Fibroblast of gingiva (primary cell): ENCODE measurements around the gene ABCA4.

Experiments
- DNase-seq: peaks from one replicate; pipeline ENCODE4 v3.0.0-alpha.2; 2011; ENCODE audit warnings: low read depth

Gene ABCA4

DNA sequence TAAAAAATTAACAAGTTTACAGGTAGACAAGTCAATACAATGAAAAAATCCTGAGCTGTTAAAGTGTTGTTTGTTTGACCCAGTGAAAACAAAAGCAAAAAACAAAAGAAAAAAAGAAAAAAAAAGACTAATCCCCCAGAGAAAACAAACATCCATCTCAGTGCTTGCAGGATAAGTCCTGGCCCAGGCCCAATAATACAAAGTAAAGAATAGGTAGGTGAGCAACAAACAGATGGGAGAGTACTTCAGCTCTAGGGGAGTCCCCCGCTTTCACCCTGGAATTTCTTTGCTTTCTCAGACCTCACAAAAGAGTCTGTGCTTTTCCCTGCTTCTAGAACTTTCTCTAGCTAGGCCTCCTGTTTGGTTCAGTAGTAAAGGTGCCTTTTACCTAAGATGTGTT, 70.3 kb downstream of the ABCA4 start:
- no peak for DNase-seq

DNA sequence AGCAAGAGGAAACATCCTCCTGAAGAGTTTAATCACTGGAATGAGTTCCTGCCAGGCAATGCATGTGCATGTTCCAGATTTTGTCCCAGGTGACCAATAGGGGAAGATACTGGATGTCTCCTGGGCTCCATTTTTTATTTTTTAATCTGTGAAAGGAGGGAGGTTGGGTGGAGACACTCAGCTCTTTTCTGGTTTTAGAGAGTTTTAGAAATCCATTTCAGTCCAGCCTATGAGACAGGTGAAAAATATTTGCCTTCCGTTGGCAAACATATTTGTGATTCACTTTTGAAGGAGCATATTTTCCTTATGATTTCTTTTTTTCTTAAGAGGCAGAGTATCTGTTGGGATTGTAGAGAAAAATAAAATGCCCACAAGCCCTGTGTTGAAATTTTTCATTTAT, 70.7 kb downstream of the ABCA4 start:
- no peak for DNase-seq

DNA sequence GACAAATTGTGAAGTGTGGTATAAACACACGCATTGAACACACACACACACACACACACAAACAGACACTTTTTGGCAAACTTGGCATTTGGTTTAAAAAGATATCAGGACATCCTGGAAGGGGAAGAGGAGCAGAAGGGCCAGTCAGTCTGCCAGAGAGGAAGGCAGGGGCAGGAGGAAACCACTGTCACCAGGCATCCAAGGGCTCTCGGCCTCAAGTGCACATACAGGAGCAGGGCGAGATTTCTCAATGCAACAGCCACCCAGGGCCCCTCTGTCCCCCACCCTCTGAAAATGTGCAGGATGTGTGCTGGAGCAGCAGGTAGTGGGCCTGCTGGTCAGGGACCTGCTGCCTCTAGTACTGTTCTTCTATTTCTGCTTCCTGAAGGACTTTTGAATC, 71.2 kb downstream of the ABCA4 start:
- no peak for DNase-seq

DNA sequence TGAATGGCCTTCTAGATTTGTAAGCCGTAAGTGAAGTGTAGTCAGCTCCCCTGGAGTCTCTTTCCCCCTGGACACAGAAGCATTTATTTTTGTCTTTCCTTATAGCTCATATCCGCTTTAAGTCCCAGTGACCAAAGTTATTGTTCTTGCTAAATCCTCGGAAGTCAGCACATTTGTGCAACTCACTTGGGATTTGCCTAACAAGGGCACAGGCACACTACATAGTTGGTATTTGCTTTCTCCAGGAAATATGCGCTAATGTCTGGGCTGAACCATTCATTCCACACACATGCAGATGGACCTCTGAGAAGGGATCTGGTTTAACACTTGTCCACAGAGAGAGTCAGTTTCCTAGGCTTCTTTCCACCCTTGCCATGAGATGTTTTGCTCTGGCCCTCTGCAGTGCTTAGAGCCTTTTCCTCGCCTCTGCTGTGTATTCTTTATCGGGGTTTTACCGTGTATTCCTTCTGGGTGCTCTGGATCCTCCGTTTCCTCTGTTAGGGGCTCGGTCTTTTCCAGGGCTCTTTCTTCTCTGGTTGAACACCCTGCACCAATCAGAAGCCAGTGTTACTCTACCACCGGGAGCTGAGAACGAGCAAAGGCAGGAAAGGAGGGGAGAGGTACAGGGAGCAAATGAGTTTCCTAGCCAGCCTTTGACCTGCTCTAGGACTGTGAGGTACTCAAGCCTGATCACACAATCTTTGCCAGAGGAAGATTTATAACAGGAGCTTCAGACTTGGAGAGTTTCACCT, 72.4 kb downstream of the ABCA4 start:
- DNase-seq = peak; percentile 87

DNA sequence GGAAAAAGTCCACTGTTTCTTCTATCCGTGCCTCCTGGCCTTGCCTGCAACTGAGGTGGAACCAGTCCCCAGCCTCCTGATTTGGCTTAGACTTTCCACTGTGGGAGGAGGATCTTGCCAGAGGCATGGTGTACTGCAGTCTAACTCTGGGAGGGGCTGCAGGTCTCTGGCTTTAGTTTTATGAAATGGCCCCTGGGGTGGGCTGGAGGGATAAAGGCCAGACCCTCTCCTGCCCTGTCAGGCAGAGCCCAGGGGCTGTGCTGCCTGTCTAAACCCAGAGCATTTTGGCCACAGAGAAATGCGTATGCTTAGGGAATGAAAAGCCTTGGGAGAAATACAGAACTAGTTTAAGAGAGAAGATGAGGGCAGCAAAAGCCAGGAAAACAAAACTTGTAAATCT, 73.0 kb downstream of the ABCA4 start:
- no peak for DNase-seq

DNA sequence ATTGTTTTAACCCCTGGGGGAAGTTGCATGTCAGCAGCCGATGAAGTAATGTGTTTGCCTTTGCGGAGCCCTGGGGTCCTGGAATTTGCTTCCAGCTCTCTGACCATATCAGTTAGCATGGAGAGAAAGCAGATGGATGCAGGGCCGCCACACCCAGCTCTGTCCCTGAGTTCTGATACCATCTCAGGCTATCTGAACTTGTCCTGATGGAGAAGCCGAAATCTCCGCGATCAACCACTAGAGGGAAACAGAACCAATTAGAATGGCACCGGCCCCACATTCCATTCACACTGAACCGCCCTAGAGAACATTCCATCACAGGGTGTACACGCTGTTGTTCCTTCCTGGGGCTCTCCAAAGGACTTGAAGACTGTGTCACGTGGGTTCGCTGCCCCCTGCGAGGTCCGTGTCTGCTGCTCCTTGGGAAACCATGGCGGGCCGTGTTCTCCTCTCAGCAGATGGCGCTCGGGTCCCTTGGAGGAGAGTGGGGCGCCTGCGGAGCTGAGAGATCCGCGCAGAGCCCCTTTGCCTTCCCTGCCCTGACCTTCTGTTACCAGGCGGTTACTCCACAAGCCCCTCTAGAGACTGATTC, 75.4 kb downstream of the ABCA4 start:
- DNase-seq = peak; percentile 94

DNA sequence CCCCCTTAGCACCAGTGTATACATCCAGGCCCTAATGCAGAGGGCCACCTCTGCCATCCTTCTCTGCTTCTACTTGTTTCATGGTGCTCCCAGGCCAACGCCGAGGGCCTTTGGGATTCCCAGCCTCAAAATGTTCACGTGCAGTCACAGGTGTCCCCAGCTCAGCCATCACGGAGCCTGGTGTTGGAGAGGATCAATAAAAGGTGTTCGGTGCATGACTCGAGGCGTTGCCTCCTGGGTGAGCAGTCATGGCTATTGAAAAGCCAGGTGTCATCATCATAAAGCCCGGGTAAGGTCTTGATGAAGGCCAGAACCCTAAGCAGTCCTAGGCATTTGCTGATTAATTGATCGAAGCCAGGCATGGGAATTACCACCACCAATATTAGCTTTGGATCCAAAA, 76.1 kb downstream of the ABCA4 start:
- no peak for DNase-seq

DNA sequence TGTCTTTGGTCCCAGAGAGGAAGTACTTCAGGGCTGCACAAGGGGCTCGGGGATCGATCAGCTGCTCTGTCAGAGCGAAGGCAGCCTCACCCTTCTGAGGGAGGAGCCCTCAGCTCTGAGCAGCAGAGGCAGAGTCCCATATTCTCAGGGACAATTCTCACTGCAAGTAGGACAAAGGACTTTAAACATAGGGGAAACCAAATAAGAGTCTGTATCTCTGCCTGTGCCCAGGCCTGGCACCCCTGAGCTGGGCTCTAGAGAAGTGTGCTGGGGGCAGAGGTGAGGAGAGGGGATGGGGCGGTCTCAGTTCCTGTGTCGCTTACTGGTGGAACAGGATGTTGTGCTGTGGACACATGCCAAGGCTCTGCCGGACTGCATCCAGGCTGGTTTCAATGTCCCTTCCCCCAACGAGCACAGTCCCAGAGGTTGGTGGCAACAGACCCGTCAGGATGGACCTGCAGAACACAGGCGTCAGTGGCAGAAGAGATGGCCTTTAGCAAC, 76.6 kb downstream of the ABCA4 start:
- DNase-seq = no peak

DNA sequence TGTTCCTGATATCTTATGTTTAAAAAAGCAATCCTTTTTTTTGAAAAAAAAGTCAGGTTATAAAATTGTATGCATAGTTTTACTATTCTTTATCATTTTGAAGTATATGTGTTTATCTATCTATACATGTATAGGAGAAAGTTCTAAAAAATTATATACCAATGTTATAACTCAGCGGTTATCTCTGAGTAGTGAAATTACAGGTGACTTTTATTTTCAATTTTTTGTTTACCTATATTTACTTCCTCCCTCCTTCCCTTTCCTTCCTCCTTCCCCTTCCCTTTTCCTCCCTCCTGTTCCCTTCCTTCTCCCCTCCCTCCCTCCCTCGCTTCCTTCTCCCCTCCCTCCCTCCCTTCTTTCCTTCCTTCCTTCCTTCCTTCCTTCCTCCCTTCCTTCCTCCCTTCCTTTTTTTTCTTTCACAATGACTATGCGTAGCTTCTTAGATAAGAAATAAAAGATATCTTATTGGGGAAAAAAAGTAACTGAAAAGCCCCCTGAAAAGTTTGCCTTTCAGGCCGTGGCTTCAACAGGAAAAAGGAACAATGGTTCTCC, 77.1 kb downstream of the ABCA4 start:
- DNase-seq = no peak

DNA sequence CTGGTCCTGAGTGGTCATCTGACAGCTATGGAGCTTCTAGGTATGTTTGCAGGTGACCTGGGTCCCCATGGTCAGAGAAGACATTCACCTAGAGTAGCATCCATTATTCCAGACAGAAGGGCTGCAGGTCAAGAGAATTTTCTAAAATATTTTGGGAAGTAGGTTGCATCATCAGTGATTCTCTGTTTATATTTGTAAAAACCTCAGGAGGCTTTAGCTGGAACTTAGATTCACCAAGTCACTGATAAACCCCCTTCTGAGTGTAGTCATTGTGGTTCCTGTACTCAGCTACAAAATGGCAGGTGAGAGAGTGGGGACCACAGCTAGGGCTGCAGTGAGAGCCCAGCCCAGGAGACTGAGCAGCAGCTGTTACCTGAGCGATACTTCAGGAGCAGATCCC, 78.6 kb downstream of the ABCA4 start:
- no peak for DNase-seq

DNA sequence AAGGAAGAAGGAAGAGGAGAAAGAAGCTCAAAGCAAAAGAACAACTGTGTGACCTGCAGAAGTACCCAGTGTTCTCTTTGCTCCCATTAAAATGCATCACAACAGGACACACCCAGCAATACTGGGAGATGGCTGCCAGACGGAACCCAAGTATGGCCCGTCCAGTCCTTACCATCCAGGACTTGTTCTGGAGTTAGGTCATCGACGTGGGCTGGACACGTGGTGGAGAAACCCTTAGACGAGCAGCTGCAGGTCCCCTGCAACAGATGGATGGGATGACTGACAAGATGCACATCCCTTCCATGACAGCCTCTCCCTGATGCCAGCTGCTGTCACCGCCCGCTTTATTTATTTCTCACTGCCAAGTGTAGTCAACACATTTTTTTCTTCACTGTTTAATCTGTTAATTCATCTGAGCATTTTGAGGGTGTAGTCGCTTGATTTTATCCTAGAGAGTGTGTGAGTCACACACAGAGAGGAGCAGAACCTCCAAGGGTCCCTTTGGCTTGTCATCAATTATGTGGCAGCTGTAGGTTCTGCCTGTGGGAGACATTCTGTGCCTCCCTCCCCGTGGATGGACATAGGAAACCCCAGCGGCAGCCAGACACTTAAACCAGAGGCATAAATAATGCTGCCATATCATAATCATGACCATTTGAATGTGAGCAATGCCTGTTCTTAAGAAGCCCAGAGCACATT, 80.9 kb downstream of the ABCA4 start:
- no peak for DNase-seq

DNA sequence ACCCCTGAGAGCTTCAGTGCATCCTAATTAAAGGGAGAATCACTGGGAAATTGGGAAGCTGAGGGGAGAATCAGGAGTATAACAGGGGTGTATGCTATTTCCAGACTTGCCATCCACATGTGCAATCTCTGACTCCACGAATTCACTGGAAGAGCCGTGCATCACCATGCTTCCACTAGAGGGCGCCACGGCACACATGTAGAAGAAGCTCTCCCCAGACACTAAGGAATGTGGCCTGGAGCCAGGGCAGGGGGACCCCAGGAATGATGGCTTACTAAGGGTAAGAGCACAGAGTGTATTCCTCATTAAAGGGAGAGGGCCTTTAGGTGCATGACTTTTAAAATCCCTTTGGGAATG, 81.5 kb downstream of the ABCA4 start:
- peak; percentile 52 for DNase-seq

DNA sequence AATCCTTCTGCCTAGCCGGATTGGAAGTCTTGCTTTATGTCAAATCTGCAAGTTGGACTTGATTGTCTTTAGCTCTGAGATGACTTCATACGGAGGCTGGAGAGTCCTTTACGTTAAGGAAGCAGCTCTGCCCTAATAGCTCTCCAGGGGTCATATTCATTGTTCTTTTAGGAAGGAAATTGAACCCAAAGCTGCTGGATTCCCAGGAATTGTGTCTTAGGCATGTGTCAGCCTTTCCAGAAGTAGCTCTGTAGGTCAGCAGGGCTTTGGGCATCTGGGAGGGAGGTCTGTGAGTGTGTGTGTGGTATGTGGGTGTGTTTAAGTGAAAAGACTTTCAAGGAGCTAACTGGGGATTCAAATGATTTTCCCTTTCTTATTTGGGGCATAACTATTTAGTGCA, 82.4 kb downstream of the ABCA4 start:
- DNase-seq = no peak

DNA sequence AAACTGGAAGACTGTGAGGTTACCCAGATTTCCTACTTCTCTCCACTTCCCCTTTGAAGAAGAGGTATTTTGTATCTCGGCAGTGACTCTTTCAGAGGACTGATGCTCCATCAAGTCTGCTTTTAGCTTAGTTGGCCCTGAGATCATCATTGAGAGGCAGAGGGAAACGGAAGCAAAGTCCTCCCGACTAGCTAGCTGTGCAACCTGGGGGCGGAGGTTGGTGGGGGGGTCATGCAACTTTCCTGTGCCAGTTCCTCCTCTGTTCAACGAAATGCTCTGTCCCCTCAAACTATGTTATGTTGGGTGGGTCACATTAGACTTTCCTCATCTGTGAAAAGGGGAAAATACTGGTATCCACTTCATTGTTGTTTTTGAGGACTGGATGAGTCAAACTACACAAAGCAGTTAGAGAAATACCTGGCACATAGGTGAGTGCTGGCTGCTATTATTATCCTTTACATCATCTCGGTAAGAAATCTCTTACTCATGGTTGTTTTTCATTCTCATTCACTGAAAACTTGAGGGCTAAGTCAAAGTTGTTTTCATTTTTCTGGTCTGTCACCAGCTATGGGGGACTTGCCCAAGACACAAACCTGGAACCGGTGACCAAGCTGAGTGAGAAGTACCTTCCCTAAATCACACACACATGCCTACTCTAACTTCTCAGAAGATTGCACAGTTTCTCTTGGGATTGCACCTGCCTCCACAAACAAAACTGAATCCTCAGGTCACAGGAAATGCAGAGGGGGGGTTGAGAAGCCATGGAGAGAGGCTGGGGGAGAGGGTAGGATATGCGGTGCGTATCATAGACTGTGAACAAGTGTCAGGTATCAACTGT, 83.3 kb downstream of the ABCA4 start:
- no peak for DNase-seq

DNA sequence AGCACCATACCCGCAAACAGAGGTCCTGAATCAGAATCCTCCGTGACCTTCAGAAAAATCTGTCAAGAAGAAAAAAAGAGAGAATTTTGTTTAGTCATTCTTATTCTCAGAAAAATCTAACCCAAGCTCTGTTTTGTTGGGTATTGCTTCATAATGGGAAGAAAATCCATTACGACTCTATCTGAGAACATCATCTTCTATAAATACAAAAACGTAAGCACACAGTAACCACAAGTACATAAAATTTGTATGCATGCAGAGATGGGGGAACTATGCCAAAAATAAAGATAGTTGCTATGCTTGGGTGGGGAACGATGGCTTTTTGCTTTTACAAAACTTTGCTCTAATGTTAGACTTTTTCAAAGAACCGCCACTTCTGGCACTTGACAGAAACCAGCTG, 84.2 kb downstream of the ABCA4 start:
- DNase-seq = peak; percentile 54

DNA sequence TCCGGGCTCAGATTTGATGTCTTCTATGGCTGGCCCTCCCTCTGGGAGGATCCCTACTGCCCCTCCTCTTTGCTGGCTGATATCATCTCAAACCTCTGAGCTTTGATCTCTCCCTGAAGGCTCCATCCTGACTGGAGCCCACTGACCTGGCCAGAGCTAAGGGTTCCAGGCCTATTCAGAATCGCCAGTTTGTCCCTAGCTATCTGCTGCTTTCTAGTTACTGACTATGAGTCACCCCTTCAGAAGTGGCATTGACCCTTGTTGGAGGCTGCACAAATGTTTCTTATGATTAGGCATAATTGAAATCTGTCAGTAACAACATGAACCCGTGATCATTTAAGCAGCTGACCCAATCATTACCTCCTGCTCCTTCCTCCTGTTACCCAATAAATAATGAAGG, 87.1 kb downstream of the ABCA4 start:
- DNase-seq = no peak

DNA sequence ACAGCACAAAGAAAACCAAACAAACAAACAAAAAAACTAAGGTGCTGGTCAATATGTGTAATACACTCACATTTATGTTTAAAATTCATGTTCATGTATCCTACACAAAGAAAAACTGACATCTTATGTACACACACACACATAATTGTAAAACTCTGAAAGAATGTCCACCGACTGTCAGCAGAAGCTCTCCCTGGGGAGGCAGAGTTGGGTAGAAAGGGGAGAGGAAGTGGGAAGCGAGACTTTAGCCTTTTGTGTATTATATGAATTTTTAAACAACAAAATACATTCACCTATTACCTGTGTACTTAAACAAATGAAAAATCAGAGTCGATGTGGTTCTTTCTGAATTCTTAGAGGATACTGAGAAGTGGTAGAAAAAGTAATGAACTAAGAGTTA, 88.3 kb downstream of the ABCA4 start:
- no peak for DNase-seq

DNA sequence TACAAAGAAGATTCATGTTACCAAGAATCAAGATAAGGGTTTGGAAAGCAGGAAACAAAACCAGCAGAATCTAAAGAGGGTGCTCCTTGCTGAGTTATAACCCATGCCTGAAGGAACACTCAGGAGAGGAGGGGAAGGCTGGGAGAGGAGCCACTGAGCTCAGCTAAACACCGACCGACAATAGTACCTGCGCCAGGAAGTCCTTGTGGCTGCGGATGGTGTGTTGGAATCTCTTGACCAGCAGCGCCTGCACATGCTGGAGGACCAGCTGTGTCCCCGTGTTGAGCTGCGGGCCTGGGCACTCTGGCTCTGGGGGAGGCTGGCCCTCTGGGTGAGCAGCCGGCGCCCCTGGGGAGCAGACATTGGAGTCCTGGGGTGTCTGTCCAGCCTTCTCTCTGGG, 89.4 kb downstream of the ABCA4 start:
- no peak for DNase-seq

DNA sequence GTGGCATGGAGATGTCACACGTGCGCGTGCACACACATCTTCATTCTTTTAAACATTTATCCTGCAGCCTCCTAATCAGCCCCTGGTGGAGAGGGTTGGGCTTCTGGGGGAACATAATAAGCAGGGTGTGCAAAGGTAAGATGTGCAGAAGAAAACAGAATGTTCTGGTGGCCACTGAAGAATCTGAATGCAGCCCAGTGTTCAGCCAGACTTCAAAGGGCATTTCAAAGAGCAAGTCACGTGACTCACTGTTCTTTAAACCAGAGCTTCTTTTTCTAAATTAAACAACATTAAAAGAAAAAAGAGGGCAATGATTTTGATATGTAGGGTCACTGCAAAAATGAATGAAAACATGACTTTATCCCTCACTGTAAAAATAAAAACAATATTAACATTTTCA, 89.8 kb downstream of the ABCA4 start:
- no peak for DNase-seq

DNA sequence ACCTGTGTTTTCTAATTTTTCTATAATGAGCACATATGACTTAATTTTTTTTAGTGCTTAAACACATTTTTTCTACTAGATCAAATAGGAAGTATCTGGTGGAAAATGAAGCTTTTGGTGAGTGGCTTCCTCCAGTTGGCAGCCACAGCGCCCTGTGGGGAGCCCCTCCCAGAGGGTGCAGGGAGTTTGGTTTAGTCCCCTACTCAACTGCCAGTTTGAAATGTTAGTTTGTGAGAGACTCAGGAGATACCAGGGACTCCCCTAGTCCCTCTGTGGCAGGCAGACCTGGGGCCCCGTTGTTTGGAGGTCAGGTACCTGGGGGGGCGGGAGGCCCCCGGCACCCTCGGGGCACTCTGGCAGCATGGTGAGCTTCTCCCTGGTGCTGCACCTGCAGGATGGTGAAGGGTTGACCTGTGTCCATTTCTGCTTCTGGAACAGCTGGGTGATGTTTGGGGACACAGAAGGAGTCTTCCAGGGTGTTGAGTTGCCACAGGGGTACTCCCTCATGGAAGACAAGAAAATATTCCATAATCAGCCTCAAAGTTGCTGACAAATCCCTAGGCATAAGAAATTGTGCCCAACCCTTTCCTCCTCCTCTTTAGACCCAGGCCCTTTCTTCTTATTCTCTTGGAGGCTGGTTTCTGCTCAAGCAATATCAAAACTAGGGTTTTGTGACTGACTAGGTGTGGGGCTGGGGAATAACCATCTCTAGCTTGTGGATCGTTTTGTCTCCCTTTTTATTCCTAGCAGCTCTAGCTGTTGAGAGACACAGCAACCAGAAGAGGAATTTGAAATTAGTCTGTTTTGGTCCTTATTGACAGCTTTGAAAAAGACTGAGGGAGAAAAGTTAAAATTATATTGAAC, 91.6 kb downstream of the ABCA4 start:
- DNase-seq = no peak
